GM21447 (cell line): ENCODE measurements around the gene GATAD2A.
A peak's percentile ranks its signal among the peaks of the same experiment; 100 is the strongest.

ENCODE experiments used
- ATAC-seq: cut with Tn5 transposase; IDR thresholded peaks from one replicate; pipeline ENCODE4 v1.9.1; 2021; ENCODE audit not compliant: unreplicated experiment

The GATAD2A gene

DNA sequence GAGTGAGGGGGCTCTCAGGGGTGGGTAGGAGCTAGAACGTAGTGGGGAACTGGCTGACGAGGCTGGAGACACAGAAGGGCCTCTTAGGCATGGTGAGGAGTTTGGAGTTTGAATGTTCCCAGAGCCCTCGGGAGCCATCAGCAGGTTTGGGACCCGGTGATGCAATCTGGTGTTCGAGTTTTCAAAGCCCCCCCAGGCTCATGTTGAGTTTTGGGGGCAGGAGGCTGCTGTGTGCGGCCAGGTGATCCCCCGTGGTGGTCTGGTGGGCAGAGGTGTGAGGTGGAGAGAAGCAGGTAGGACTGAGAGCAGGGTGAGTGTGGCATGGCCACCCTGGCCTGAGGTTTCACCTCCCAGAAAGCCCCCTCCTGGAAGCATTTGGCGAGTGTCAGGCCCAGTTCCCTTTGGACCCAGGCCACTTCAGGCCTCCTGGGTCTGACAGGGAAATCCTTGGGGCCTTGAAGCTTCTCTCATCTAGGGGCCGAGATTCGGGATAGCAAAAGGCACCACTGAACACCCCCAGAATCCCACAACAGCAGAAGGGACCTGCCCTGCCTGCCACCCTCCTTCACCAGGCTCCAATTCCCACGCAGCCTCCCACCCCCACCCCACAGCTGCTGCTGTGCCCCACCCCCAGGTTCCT lies 124.4 kb downstream of the GATAD2A start:
- ATAC-seq = no peak

GRCh38 chr19:19530423-19530804 lies 124.9 kb downstream of the GATAD2A start:
- no peak for ATAC-seq

DNA sequence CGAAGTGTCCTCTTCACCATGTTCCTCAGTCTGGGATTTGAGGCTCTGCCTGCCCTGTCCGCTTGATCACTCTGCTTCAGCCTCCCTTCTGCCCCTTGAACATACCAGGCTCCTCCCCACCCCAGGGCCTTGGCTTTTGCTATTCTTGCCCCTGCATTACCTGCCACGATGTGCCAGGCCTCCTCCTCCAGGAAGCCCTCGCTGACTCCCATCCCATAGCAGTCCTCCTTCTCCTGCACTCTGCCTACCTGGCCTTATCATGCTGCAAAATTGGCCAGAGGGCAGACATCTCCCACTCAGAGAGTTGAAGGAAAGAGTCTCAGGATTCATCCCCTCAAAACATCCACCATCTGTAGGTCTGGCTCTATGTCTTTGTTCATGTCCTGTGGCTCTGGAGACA lies 125.4 kb downstream of the GATAD2A start:
- ATAC-seq = no peak

DNA sequence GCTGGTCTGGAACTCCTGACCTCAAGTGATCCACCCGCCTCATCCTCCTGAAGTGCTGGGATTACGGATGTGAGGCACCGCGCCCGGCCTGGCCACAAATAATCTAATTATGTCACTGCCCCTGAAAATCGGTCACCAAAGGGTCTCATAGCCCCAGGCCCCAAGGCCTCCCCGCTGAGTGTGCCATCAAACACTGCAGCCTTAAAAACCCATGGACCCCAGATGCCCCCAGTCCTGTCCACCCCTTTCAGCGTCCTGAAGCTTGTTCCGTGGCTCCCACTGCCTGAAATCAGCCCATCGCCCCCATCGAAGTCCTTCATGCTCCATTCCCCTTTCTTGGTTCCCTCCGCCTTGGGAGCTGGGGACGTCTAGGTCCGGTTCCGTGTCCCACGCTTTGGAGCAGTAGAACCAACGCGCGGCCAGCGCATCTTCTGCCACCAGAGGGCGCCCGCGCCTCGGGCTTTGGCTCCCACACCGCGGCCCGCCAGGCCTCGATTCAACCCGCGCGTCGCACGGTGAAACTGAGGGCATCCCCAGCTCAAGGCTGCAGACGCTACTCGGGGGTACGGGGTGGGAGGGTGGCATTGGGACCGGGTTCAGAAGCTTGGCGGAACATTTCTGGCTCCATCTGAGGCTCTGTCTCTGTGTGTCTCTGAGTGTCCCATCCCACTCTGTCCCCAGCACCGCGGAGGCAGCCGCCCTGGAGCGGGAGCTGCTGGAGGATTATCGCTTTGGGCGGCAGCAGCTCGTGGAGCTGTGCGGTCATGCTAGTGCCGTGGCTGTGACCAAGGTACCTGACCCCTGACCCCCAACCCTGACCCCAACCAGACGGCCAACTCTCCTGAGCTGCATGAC lies 126.7 kb downstream of the GATAD2A start:
- no peak for ATAC-seq

DNA sequence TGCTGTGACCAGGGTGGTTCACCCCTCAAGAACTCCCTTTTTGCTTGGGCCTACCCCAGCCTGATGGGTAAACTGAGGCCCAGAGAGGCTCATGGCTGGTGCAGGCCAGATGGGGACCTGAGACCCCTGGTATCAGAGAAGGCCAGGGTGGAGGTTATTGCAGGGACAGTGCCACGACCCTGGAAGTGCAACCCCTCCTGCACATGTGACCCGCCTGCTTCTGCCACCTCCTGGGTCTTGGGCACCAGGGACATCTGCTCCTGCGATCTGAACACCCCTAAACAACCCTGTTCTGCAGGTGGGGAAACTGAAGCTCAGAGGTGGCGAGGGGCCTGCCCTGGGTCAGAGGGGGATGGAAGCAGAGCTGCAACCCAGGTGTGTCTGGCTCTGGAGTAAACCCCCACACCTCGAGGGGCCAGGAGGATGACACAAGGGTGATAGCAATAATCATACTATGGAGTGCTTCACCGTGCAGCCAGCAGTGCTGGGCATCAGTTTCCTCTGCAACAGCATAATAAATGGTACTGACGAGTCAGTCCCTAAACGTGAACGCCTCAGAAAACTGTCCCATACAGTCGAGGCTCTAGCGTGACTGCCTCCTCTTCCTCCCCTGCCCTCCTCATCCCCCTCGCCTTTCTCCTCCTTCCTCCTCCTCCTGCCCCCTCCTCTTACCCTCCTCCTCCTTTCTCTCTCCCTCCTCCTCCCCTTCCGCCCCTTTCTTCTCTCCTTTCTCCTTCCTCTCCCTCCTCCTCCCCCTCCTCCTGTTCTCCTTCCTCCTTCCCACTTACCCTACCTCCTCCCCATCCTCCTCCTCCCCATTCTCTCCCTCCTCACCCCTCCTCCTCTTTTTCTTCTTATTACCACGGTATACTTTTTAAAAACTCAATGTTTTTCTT lies 127.6 kb downstream of the GATAD2A start:
- ATAC-seq = no peak

- ATAC-seq = no peak
Observed at GRCh38 chr19:19533841-19534240, 128.4 kb downstream of the GATAD2A start.

- ATAC-seq = no peak
Observed at GRCh38 chr19:19534556-19535265, 129.2 kb downstream of the GATAD2A start.

DNA sequence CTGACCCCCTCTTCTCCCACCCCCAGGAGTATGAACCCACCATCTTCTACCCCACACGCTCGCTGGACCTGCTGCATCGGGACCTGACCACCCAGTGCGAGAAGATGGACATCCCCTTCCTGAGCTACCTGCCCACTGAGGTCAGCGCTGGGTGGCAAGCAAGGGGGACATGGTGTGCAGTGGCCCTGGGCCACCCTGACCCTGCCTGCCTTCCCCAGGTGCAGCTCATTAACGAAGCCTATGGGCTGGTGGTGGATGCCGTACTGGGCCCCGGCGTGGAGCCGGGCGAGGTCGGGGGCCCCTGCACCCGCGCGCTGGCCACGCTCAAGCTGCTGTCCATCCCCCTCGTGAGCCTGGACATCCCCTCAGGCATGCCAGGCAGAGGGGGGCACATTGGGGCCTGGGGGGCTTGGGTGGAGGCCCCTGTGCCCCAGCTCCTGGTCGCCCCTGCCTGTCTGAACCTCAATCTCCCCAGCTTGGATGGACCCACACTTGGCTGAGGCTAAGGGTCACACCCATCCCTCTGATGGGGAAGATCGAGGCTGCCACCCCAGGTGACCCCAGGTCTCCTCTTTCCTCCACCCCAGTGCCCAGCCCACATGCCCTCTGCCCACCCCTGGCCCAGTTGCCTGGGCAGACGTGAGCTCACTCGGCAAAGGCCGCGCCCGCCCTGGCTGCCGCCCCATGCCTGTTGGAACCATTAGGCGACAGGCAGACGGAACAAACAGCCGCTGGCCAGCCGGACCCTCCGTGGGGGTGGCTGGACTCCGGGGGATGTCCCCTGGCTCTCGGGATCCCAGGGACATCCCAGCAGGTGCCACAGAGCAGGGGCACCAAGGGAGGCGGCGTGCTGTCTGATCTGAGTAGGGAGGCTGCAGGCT lies 130.1 kb downstream of the GATAD2A start:
- no peak for ATAC-seq

GRCh38 chr19:19537075-19538048 lies 131.9 kb downstream of the GATAD2A start:
- no peak for ATAC-seq

- ATAC-seq = no peak
Observed at GRCh38 chr19:19538061-19538784, 132.7 kb downstream of the GATAD2A start, which contains the start of gene CILP2. CILP2 (plus strand) TSS chr19:19538265; CDS start chr19:19538350, 85 bp downstream.

- no peak for ATAC-seq
Observed at GRCh38 chr19:19538785-19539166, 133.3 kb downstream of the GATAD2A start.

GRCh38 chr19:19539698-19540063 lies 134.2 kb downstream of the GATAD2A start:
- no peak for ATAC-seq

GRCh38 chr19:19540064-19540714 lies 134.7 kb downstream of the GATAD2A start:
- ATAC-seq = no peak

GRCh38 chr19:19540715-19541515 lies 135.4 kb downstream of the GATAD2A start:
- peak; percentile 73 for ATAC-seq

GRCh38 chr19:19541616-19542015 lies 136.1 kb downstream of the GATAD2A start:
- no peak for ATAC-seq

DNA sequence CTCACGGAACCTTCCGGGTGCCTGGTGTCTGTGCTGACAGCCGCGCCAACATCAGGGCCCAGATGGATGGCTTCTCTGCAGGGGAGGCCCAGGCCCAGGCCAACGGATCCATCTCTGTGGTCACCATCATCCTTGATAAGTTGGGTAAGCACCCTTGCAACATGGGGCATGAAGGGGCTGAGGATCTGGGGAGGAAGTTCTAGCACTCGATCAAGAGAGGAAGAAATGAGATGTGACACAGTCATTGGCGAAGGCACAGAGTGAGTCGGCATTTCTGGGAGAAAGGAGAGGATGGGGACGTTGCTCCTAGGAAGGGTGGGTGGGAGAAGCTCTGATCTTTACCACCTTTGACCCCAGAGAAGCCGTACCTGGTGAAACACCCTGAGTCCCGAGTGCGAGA lies 137.0 kb downstream of the GATAD2A start:
- no peak for ATAC-seq

- ATAC-seq = no peak
Observed at GRCh38 chr19:19543101-19543500, 137.6 kb downstream of the GATAD2A start.
